Right lung (tissue), 5 donors: ENCODE measurements around the gene TRAK1. TPM values are rescaled to one million over a fixed set of nuclear protein-coding genes. Genes with fewer than 3 reads are reported as not detected.

Experiments used
- DNase-seq, 2 donors: peaks; one replicate each; pipeline ENCODE4 v3.0.0-alpha.2; 2013
- polyA plus RNA-seq, 5 donors: library from polyadenylated mRNA; unstranded; fragments of 120-200 nt; gene quantifications; one replicate each; pipeline versions ENCODE4 v1.2.1 to v1.2.3, GENCODE V29; 2013; ENCODE audit warnings: inconsistent platforms in 1 of 5, low replicate concordance in 1 of 5; ENCODE audit not compliant: insufficient read length in 5 of 5, insufficient read depth in 1 of 5

TRAK1 gene
- polyA plus RNA-seq, 5 donors = 28.0 to 31.9 (median 28.3) TPM

- no peak for DNase-seq
Observed at GRCh38 chr3:42174679-42175385, 83.7 kb downstream of the TRAK1 start.

DNA sequence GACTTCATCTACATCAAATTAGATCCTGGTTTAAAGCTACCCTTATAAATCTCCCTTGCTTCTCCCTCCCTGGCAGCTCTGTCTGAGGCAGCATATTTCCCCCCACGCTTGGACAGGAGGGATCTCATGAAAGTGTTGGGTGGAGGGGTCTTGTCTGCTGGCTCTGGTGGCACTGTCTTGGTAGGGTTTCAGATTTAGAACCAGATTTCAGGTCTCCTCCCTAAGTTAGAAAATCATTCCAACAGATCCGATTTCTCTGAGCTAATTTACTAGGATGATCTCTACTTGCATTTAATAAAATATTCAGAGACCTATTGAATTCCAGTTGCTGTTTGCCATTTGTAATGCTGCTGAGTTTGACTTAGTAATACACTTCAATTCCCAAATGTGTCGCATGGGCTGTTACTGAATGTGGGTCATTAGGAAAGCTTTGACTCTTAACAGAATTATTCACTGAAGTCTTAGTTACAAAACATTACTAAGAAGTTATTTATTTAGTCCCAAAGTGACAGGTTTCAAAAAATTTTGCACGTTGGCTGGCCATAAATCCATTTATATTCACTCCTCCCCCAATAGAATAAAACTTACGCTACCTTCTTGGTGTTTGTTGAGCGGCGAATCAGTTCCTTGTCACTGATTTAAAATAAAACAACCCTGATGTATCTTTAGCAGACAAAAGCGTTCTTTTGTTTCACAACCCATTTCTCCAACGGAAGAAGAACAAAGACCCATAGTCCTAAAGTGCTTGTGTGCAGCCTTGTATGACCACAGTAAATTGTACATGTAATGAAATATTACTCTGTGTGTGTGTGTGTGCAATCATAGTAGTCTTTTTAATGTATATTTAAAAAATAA, 84.5 kb downstream of the TRAK1 start:
- no peak for DNase-seq

DNA sequence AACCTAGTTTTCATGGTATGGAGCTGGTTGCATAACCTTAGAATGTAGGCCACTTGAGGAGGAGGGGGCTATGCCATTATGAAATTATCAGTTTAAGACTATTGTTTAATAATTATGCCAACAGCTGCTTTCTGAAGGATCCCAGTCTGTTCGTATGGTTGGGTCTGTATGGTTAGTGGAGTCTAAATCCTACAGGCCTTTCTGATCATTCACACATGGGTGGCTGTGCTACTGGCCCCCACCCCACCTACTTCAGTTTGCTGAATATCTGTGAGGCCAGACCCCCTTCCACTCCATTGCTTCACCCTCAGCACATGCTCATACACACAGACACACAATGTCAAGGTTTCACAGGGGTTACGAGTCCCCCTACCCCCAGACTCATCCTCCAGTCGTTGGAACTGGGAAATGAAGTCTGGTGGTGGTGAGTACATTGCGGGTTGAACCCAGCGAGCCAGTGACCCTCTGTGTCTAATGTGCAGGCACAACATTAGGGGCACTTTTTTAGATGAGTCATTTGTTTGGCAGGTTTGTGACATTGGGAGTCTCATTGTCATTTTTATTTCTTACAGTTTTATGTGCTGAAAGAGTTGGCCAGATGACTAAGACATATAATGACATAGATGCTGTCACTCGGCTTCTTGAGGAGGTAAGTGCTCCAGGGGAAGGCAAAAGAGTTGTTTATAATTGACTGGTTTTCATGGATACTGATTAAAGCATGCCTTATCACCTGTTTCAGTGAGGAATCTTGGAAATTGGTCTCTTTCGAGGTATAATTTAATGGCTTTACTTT, 85.3 kb downstream of the TRAK1 start:
- no peak for DNase-seq

GRCh38 chr3:42177068-42177800, 86.1 kb downstream of the TRAK1 start:
- no peak for DNase-seq

DNA sequence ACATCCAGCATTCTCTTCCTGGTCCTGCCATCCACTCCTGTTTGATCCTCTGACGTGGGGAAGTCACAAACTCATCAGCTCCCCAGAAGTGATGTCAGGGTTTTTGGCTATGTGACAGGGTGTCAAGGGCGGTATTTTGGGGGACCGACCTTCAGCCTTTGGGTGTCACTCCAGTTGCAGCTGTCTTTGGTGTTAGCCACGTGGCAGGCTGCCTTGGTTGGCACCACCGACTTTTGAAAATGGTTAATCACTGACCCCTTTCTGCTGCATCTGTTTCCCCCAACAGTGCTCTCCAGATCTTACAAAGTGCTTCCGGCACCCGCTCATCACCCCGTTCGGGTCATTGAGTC, 86.6 kb downstream of the TRAK1 start:
- DNase-seq = no peak

DNA sequence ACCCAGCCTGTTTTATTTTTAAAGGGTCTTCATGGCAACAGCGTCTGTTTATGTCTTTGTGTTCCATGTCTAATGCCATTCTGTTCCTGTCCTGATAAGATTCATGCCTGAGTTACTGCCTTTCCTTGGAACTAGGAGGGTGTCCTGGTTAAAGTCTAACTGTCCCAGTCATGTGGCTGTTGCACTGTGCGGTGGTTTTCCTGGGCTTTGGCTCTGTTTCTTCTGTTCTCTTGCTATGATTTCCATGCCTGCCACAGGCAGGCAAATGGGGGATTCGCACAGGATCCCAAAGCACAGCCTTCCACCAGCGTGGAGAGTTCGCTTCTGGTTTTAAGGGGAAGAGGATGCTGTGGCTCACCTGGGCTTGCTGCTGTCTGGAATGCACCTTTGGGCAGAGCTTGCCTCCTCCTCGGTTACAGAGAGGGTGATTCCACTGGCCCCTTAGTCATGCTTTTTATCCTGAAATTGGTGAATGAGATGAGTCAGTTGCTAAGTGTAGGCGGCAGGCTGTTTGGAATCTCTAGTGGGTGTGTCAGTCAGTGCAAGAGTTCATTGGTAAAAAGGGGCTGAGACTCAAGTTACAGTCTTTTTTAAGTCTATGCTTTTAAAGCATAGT, 88.1 kb downstream of the TRAK1 start:
- DNase-seq = peak; percentile 30 to 31

- DNase-seq = no peak
Observed at GRCh38 chr3:42180901-42181300, 89.7 kb downstream of the TRAK1 start.

- DNase-seq = no peak
Observed at GRCh38 chr3:42182555-42182954, 91.4 kb downstream of the TRAK1 start.

DNA sequence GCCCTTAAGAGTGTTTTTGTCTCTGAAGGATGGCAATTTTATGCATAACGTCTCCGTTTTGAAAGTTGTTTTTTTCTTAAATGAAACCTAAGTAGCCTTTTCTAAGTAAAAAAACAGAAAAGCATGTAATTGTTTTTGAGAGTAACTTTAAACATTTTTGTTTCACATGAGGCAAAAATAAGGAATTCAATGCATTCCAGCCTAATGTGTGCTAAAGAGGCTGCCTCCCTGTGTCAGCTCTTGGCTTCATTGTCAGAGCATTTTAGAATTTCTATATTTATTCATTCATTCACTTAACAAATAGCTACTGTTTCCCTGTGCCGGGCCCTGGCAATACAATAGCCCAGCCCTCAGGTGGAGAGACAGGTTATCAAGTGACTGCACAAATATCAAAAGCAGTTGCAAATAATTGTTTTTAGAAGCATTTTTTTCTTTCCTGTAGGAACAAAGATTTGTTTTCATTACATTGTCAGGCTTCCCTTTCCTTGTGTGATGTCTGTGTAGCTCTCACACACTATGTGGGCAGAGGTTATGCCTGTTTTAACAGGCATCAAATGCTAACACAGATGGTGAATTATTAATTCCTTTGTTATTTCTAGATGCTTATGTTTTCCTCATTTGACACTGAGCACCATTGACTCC, 93.0 kb downstream of the TRAK1 start:
- DNase-seq = no peak

DNA sequence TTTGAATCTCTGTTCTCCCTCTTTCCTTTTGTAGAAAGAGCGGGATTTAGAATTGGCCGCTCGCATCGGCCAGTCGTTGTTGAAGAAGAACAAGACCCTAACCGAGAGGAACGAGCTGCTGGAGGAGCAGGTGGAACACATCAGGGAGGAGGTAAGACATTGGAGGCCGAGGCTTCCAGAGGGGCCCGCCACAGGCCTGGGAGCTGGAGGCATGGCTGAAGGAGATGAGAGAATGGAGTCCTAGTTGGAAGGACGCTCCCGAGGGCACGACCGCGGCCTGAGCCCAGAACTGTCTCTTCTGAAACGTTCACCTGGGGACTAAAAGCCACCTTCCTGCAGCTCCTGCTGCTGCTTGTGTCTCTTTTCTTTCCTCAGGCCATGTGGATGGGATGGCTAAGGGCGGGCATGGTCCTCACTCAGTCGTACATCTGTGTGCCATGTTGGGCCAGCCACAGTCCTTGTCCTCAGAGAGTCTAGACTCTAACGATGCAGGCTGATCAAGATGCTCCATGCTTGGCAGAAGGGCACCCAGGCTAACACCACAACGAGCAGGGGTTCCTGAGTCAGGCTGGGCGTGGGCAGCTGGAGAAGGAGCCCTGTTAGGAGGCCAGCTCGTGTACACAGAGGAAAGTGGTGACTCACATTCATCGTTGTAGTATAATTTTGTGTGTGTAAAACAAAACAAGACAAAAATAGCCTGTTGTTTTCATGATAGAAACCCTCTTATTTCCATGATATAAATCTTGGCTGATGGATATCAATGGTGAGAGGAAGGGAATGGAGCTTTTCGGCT, 93.7 kb downstream of the TRAK1 start:
- no peak for DNase-seq

GRCh38 chr3:42187936-42188335, 96.8 kb downstream of the TRAK1 start:
- DNase-seq = no peak

- DNase-seq = no peak
Observed at GRCh38 chr3:42188376-42188775, 97.2 kb downstream of the TRAK1 start.

DNA sequence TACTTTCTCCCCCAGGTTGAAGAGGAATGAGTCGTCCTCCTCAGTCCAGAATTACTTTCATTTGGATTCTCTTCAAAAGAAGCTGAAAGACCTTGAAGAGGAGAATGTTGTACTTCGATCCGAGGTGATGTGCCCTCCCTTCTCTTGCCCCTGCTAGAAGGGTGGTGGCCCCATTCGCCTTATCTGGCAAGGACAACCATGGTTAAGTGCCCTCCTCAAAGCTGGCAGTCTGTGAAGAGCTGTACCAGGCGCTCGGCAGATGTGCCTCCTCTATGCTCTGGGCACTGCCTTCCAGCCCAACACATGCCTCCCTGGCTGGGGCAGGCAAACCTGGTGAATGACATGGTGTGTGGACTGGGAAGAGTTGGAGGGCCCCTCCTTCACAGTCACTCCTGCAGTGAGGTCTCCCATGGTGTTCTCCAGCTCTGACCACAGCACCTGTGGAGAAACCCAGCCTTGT, 97.9 kb downstream of the TRAK1 start:
- no peak for DNase-seq

- DNase-seq = no peak
Observed at GRCh38 chr3:42189736-42190135, 98.6 kb downstream of the TRAK1 start.

DNA sequence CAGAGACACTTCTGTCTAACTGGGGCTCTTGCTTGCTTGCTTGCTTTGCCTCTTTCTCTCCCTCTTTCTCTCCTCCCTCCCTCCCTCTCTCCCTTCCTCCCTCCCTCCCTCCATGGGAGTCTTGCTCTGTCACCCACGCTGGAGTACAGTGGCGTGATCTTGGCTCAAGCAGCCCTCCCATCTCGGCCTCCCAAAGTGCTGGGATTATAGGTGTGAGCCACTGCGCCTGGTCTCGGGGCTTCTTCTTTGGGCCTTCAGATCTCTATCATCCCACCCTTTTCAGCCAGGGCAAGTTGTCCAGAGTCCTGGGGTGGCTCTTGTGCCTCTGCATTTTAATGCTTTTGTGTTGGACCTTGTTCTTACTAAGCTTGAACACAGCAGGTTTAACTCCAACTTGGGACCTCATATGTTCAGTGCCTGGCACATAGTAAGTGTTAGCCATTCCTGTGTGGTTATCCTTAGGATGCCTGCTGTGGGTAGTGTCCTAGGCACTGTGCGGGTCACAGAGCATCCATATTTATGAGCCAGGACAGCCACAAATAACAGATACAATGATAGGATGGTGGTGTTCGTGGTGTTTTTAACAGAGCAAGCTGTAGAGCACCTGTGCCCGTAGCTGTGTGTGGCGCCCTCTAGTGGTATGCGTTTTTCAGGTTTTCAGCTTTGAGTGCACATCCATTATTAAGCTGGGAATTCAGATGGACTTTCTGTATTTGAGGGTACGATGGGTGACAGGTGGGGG, 99.7 kb downstream of the TRAK1 start:
- peak in 1 of 2 donors; percentile 47 for DNase-seq

GRCh38 chr3:42191443-42191747, 100.2 kb downstream of the TRAK1 start:
- no peak for DNase-seq

DNA sequence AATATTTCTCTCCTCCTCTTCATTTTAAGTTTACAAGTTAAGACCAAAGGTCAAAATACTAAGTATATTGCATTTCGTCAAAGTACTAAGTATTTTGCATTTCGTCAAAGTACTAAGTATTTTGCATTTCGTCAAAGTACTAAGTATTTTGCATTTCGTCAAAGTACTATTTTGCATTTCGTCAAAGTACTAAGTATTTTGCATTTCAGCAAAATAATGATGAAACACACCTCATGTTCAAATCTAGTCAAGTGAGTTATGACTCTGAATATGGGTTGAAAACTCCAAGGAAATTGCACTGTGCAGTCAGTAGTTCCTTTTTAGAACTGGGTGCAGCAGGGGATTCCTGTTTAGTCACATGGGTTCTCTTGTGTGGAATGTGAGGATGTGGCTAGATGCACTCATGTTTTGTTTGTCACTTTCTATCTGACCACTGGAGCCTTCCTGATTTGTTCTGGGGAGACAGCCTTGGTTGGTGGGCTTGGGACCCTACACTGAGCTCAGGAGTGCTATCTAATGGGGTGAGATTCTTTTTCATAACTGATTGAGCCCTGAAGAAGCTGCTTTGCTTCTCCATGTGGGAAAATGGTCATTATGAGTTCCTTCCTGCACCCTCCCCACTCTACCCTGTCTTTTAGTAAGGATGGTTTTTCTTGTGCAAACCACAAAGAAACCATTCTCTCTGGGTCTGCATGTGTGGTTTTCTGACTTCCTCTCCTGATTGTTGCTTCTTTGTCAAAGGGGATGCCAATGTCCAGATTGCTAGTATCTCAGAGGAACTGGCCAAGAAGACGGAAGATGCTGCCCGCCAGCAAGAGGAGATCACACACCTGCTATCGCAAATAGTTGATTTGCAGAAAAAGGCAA, 101.4 kb downstream of the TRAK1 start:
- DNase-seq = no peak

DNA sequence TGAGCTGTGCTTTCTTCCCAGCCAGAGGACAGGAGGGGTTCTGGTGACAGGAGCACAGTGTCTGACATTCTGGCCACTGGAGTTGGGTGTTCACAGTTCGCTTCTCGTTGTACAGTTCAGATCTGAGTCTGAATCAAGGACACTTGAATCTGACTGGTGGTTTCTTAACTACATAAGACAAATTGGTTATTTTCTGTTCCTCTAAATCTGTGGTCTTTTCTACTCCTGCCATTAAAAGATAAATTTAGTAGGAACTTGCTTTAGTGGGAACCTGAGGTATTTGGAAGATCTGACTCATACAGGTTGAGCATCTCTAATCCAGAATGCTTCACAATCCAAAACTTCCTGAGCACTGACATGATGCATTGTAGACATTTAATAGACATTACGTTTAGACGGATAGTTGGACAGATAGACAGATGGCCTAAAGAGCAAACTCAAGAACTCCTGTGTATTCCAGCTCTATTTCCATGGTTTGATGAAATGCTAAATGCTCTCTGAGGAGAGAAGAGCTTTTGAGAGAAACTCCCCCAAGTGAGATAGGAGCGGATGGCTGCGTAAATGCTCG, 103.9 kb downstream of the TRAK1 start:
- DNase-seq = no peak
